ENCODE results near the gene PCDH9.

Gene PCDH9

DNA sequence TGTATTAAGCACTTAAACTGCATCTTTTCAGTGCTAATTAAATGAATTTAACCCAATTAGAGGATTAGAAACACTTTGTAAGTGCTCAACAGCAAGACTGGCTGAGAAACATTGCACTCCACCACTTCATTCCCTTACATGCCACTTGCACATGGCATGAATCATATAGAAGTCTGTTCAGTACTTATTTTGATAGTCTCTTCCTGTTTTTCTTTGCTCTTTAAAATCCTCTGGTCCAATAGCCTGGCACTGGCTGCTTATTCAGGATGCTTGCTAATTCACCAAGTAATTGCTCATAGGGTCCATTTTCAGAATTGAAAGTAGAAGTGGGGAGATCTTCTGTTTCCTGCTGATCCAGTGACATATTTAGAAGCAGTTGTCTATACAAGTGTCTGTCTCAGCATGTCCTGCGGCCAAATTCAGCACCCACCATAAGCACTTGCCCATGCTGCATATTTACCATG lies 900.1 kb downstream of the PCDH9 start:
- no peak for DNase-seq (ENCODE audit: low read depth in 1 of 2, low spot score in 1 of 2)
- TF ChIP-seq SPI1 (IDR thresholded peaks at IDR 0.05; ENCODE audit: borderline replicate concordance, low read depth) (0 out of 2 replicates have a peak, but pooled peaks have one; percentile 5), POLR2AphosphoS5 (IDR thresholded peaks at IDR 0.05; ENCODE audit: low read depth) (no peak)
- H3K27ac ChIP-seq (replicated peaks), result no peak overlapping the region

DNA sequence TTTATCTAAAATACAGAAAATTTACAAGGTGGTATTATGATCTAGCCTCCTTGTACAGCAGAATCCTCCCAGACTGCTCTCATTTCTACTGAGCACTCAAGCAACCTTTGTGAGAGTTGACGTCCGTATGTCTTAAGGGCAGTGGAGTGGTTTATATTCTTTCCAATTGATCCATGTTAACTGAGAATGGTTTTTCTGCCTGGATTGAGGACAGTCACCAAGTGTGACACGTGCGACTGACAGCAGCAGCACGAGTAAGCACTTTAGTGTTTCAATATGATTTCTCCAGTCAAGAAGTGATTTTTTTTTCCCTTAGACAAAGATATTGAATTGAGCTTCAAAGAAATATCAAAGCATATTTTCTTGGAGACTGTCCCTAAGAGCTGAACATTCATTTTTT lies 901.7 kb downstream of the PCDH9 start:
- no peak for TF ChIP-seq POLR2AphosphoS5 (IDR thresholded peaks at IDR 0.05; ENCODE audit: low read depth)
- TF ChIP-seq CTCF (IDR thresholded peaks at IDR 0.05; ENCODE audit: insufficient read depth, low read length), result no peak
- TF ChIP-seq, protein P1, sequence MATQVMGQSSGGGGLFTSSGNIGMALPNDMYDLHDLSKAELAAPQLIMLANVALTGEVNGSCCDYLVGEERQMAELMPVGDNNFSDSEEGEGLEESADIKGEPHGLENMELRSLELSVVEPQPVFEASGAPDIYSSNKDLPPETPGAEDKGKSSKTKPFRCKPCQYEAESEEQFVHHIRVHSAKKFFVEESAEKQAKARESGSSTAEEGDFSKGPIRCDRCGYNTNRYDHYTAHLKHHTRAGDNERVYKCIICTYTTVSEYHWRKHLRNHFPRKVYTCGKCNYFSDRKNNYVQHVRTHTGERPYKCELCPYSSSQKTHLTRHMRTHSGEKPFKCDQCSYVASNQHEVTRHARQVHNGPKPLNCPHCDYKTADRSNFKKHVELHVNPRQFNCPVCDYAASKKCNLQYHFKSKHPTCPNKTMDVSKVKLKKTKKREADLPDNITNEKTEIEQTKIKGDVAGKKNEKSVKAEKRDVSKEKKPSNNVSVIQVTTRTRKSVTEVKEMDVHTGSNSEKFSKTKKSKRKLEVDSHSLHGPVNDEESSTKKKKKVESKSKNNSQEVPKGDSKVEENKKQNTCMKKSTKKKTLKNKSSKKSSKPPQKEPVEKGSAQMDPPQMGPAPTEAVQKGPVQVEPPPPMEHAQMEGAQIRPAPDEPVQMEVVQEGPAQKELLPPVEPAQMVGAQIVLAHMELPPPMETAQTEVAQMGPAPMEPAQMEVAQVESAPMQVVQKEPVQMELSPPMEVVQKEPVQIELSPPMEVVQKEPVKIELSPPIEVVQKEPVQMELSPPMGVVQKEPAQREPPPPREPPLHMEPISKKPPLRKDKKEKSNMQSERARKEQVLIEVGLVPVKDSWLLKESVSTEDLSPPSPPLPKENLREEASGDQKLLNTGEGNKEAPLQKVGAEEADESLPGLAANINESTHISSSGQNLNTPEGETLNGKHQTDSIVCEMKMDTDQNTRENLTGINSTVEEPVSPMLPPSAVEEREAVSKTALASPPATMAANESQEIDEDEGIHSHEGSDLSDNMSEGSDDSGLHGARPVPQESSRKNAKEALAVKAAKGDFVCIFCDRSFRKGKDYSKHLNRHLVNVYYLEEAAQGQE (IDR thresholded peaks at IDR 0.05; ENCODE audit: insufficient replicate concordance, low read depth), result no peak
- TF ChIP-seq GABPA (IDR thresholded peaks at IDR 0.05; ENCODE audit: low read depth), result no peak
- no peak for TF ChIP-seq SPI1 (IDR thresholded peaks at IDR 0.05; ENCODE audit: borderline replicate concordance, low read depth)
- H3K27me3 ChIP-seq (ENCODE audit: insufficient read depth, poor library complexity, severe bottlenecking), result no peaks in the 10 kb centered on the region
- no peak for DNase-seq (ENCODE audit: low read depth in 1 of 2, low spot score in 1 of 2)
- H3K4me3 ChIP-seq (replicated peaks; ENCODE audit: insufficient read depth, low read length), result no peak overlapping the region
- H3K27ac ChIP-seq (replicated peaks), result no peak overlapping the region

More for the DNA sequence above, 900.1 kb downstream of the PCDH9 start:
- no peak overlapping the region for H3K4me3 ChIP-seq (replicated peaks; ENCODE audit: insufficient read depth, low read length)
- H3K27me3 ChIP-seq (ENCODE audit: insufficient read depth, poor library complexity, severe bottlenecking), result no peaks in the 10 kb centered on the region

DNA sequence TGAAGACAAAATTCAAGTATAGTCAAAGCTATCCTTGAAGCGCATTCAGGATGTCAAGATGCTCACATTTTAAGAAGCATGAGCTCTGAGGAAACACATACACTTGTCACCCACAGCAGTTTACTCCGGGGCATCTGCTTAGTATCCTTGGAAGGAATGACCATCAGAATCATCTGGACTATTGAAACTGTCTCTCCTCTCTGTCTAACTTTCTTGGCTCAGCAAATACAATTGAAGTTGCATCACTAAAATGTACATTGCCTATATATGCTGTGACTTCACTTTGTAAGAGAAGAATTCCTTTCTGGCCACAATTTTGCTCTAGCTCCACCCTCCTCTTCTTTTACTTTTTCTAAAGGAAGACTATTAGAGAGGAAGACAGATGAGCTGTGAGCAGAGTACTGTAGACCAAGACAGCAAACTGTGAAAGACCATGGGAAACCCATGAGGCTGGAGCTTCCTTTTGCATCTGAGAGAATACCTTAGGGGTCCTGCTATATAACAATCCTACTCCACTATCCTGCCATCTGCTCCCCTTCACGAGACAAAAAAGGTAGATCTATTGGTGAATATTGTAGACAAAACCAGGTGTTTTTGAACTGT lies 906.3 kb downstream of the PCDH9 start:
- Histone ChIP-seq H3K27ac (replicated peaks) (no peak overlapping the region), H3K27me3 (ENCODE audit: insufficient read depth, poor library complexity, severe bottlenecking) (no peaks in the 10 kb centered on the region), H3K4me3 (replicated peaks; ENCODE audit: insufficient read depth, low read length) (no peak overlapping the region)
- TF ChIP-seq CTCF (IDR thresholded peaks at IDR 0.05; ENCODE audit: insufficient read depth, low read length) (no peak), POLR2AphosphoS5 (IDR thresholded peaks at IDR 0.05; ENCODE audit: low read depth) (no peak)
- DNase-seq (ENCODE audit: low read depth in 1 of 2, low spot score in 1 of 2), result no peak

DNA sequence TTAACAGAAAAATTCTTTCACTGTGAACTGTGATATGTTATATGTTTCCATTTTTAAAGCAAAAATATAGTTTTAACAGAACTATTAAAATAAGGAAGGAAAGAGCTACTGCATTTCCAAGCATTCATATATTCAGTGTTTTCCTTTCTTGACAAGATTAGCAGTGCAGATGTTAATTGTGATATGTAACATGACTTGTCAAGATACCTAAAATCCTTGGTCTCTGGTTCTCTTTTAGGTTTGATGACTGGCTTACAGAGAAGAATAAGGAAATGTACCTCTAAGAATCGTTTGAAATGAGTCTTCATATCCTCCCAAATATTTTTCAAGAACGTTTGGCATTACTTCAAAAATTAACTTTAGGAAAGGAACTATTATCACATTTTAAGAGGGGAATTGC lies 907.2 kb downstream of the PCDH9 start:
- Histone ChIP-seq H3K27ac (replicated peaks) (no peak overlapping the region), H3K4me3 (replicated peaks; ENCODE audit: insufficient read depth, low read length) (no peak overlapping the region), H3K27me3 (ENCODE audit: insufficient read depth, poor library complexity, severe bottlenecking) (no peaks in the 10 kb centered on the region)
- TF ChIP-seq POLR2AphosphoS5 (IDR thresholded peaks at IDR 0.05; ENCODE audit: low read depth), result no peak
- TF ChIP-seq, protein P1 (IDR thresholded peaks at IDR 0.05; ENCODE audit: insufficient replicate concordance, low read depth), result no peak
- no peak for DNase-seq (ENCODE audit: low read depth in 1 of 2, low spot score in 1 of 2)

- DNase-seq (ENCODE audit: low read depth in 1 of 2, low spot score in 1 of 2), result no peak
- H3K27me3 ChIP-seq (ENCODE audit: insufficient read depth, poor library complexity, severe bottlenecking), result no peaks in the 10 kb centered on the region
- H3K27ac ChIP-seq (replicated peaks), result no peak overlapping the region
- no peak overlapping the region for H3K4me3 ChIP-seq (replicated peaks; ENCODE audit: insufficient read depth, low read length)
- TF ChIP-seq POLR2AphosphoS5 (IDR thresholded peaks at IDR 0.05; ENCODE audit: low read depth) (no peak), CTCF (IDR thresholded peaks at IDR 0.05; ENCODE audit: insufficient read depth, low read length) (no peak), GABPA (IDR thresholded peaks at IDR 0.05; ENCODE audit: low read depth) (no peak), SPI1 (IDR thresholded peaks at IDR 0.05; ENCODE audit: borderline replicate concordance, low read depth) (no peak)
- TF ChIP-seq, protein P1 (IDR thresholded peaks at IDR 0.05; ENCODE audit: insufficient replicate concordance, low read depth), result no peak
Measured at GRCh38 chr13:66322193-66322740, 907.9 kb downstream of the PCDH9 start.
